Upper lobe of right lung (tissue), 1 donor: ENCODE data around the gene GSTT4. TPM values are rescaled to one million over a fixed set of nuclear protein-coding genes. Genes with fewer than 3 reads are reported as not detected.

Source experiments
- ATAC-seq: fragments of 200-7000 bp; cut with Tn5 transposase; one replicate; pipeline ENCODE4 v1.9.1; 2020; ENCODE audit warnings: mild to moderate bottlenecking, moderate library complexity
- DNase-seq: peaks from one replicate; pipeline ENCODE4 v3.0.0-alpha.2; 2020
- H3K27ac ChIP-seq: fragments of 200-600 bp; one replicate; pipeline ENCODE4 v1.8.0; 2022
- H3K27me3 ChIP-seq: fragments of 200-600 bp; one replicate; pipeline ENCODE4 v1.8.0; 2022; ENCODE audit warnings: mild to moderate bottlenecking
- H3K36me3 ChIP-seq: fragments of 200-600 bp; one replicate; pipeline ENCODE4 v1.8.0; 2022
- H3K4me1 ChIP-seq: fragments of 200-600 bp; one replicate; pipeline ENCODE4 v1.8.0; 2022
- H3K4me3 ChIP-seq: fragments of 200-600 bp; one replicate; pipeline ENCODE4 v1.8.0; 2022; ENCODE audit warnings: mild to moderate bottlenecking
- H3K9me3 ChIP-seq: fragments of 200-600 bp; one replicate; pipeline ENCODE4 v1.8.0; 2022
- CTCF ChIP-seq: fragments of 200-600 bp; IDR thresholded peaks from one replicate; pipeline ENCODE4 v1.8.0; 2022; ENCODE audit warnings: antibody characterized with exemption
- intact Hi-C: fragments of 100-400 bp; cut with DNase I; formaldehyde crosslinking; loops from one replicate; pipeline ENCODE4 v1.11.0; 2022
- total RNA-seq: library from RNA; stranded (reverse); fragmentation: NEBNext Ultra II Directional; extraction: Animal tissue kit (Norgen Biotek cat#: 25700); gene quantifications from one replicate; pipeline ENCODE4 v1.2.1, GENCODE V29; 2021
- donor health status: DM: no; HTN: yes; CAD: no; lungs with severe emphysema.

Gene GSTT4
- total RNA-seq, 1 donor from 2014 or later, result not detected

GRCh38 chr22:24010018-24010391 is 4.8 kb upstream of the GSTT4 start:
- no peak overlapping the region for H3K4me3 ChIP-seq
- intact Hi-C loops, result no loop called here
- H3K36me3 ChIP-seq, result no peaks in the 10 kb centered on the region
- H3K9me3 ChIP-seq, result no peaks in the 10 kb centered on the region
- no peak for TF ChIP-seq CTCF
- peaks cover 15% of the 10 kb centered on the region for H3K4me1 ChIP-seq
- H3K27me3 ChIP-seq, result no peaks in the 10 kb centered on the region
- DNase-seq (no peak), ATAC-seq (no peak)
- no peak overlapping the region for H3K27ac ChIP-seq

GRCh38 chr22:24009227-24010017 is 4.2 kb upstream of the GSTT4 start:
- ATAC-seq (no peak), DNase-seq (no peak)
- Histone ChIP-seq H3K27me3 (no peaks in the 10 kb centered on the region), H3K9me3 (no peaks in the 10 kb centered on the region), H3K4me3 (no peak overlapping the region), H3K36me3 (no peaks in the 10 kb centered on the region), H3K27ac (no peak overlapping the region), H3K4me1 (peaks cover 15% of the 10 kb centered on the region)
- intact Hi-C loops, result no loop called here
- no peak for TF ChIP-seq CTCF

GRCh38 chr22:24008381-24009226 is 3.4 kb upstream of the GSTT4 start:
- DNase-seq (no peak), ATAC-seq (no peak)
- intact Hi-C loops, result no loop called here
- H3K27me3 ChIP-seq, result no peaks in the 10 kb centered on the region
- no peak overlapping the region for H3K4me3 ChIP-seq
- H3K27ac ChIP-seq, result no peak overlapping the region
- no peak for TF ChIP-seq CTCF
- no peaks in the 10 kb centered on the region for H3K36me3 ChIP-seq
- H3K4me1 ChIP-seq, result peaks cover 15% of the 10 kb centered on the region
- no peaks in the 10 kb centered on the region for H3K9me3 ChIP-seq

GRCh38 chr22:24008022-24008283 is 2.7 kb upstream of the GSTT4 start:
- DNase-seq, result no peak
- Histone ChIP-seq H3K4me3 (no peak overlapping the region), H3K9me3 (no peaks in the 10 kb centered on the region), H3K27ac (no peak overlapping the region), H3K4me1 (peaks cover 13% of the 10 kb centered on the region), H3K27me3 (no peaks in the 10 kb centered on the region), H3K36me3 (no peaks in the 10 kb centered on the region)
- ATAC-seq, result no peak
- TF ChIP-seq CTCF, result no peak
- intact Hi-C loops, result no loop called here

GRCh38 chr22:24007253-24008021 is 2.2 kb upstream of the GSTT4 start:
- Histone ChIP-seq H3K36me3 (no peaks in the 10 kb centered on the region), H3K27ac (no peak overlapping the region), H3K9me3 (no peaks in the 10 kb centered on the region), H3K27me3 (no peaks in the 10 kb centered on the region), H3K4me1 (peaks cover 8% of the 10 kb centered on the region), H3K4me3 (no peak overlapping the region)
- intact Hi-C loops, result no loop called here
- TF ChIP-seq CTCF, result no peak
- no peak for ATAC-seq
- DNase-seq, result no peak
